GM10266 (cell line): ENCODE measurements around the gene TASP1.

ENCODE experiments used
- DNase-seq: peaks from one replicate; pipeline ENCODE4 v3.0.0; 2012; ENCODE audit errors: extremely low spot score
- TF ChIP-seq, protein P1 (sequence below): IDR thresholded peaks from 2 replicates; pipeline ENCODE4 v1.5.1; 2012; ENCODE audit warnings: mild to moderate bottlenecking, low read depth; ENCODE audit not compliant: control insufficient read depth, insufficient read depth; ENCODE audit errors: missing control alignments

The TASP1 gene

GRCh38 chr20:13678944-13679343 is 40.2 kb upstream of the TASP1 start:
- TF ChIP-seq, protein P1, sequence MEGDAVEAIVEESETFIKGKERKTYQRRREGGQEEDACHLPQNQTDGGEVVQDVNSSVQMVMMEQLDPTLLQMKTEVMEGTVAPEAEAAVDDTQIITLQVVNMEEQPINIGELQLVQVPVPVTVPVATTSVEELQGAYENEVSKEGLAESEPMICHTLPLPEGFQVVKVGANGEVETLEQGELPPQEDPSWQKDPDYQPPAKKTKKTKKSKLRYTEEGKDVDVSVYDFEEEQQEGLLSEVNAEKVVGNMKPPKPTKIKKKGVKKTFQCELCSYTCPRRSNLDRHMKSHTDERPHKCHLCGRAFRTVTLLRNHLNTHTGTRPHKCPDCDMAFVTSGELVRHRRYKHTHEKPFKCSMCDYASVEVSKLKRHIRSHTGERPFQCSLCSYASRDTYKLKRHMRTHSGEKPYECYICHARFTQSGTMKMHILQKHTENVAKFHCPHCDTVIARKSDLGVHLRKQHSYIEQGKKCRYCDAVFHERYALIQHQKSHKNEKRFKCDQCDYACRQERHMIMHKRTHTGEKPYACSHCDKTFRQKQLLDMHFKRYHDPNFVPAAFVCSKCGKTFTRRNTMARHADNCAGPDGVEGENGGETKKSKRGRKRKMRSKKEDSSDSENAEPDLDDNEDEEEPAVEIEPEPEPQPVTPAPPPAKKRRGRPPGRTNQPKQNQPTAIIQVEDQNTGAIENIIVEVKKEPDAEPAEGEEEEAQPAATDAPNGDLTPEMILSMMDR, result no peak
- DNase-seq, result no peak

DNA sequence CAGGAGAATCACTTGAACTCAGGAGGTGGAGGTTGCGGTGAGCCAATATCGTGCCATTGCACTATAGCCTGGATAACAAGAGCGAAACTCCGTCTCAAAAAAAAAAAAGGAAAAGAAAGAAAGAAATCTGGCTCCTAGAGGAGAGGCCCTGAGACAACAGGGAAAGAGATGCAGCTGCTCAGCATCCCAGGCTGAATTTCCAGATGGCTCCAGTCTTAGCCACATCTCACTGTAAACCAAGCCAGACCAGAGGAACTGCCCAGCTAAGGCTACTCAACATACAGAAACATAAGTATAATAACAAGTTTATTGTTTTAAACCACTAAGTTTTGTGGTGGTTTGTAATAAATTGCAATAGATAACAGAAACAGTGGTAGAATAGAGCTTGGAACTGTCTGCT is 38.5 kb upstream of the TASP1 start:
- TF ChIP-seq, protein P1, result no peak
- DNase-seq, result no peak

DNA sequence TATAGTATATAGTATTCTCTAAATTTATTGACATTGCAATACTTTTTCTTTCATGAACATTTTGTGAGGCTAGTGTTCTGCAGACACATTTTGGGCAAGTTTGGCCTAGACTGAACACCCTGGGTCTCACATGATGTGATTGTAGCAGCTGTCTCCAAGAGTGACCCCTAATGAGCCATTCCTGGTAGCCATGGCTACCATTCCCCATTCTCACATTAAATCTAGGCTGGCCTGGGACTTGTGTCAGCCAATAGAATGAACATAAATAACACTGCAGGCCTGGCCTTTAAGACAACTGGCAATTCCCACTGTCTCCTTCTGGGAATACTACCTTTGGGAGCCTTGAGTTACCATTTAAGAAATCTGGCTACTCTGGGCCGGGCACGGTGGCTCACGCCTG is 38.0 kb upstream of the TASP1 start:
- TF ChIP-seq, protein P1, result no peak
- DNase-seq, result no peak

DNA sequence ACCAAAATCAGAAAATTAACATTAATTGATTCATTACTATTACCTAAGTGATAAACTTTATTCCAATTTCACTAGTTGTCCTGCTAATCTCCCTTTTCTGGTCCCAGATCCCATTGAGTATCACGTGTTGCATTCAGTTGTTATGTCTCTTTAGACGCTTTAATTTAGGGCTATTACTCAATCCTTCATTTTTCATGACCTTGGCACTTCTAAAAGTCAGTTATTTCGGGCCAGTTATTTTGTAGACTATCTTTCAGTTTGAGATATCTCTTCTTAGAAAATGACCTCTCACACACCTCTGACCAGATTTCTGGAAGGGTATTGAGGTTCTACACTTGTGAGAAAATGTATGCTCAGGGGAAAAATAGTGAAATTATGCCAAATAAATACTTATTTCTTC is 34.0 kb upstream of the TASP1 start:
- TF ChIP-seq, protein P1, result no peak
- no peak for DNase-seq

GRCh38 chr20:13671916-13672378 is 33.2 kb upstream of the TASP1 start:
- TF ChIP-seq, protein P1, result no peak
- DNase-seq, result no peak

GRCh38 chr20:13671512-13671911 is 32.8 kb upstream of the TASP1 start:
- DNase-seq, result no peak
- TF ChIP-seq, protein P1, result no peak

DNA sequence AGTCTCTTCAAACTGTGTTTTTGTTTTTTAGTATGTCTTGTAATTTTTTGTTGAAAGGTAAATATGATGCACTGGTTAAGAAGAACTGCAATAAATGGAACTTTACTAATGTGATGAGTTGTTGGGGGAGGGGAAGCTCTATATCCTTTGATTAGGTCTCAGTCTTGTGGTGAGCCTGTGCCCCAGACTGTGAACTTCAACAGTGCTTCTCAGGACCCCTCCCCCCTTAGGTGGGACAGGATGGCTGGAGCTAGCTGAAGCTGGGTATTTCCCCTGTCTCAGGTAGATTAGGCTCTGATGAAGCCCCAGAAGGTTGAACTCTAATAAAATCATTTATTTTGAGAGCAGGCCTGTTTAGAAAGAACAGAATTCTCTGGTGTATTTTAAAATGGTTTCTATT is 31.4 kb upstream of the TASP1 start:
- no peak for DNase-seq
- TF ChIP-seq, protein P1, result no peak
